ENCODE results near the gene AKAP13.

The AKAP13 gene

DNA sequence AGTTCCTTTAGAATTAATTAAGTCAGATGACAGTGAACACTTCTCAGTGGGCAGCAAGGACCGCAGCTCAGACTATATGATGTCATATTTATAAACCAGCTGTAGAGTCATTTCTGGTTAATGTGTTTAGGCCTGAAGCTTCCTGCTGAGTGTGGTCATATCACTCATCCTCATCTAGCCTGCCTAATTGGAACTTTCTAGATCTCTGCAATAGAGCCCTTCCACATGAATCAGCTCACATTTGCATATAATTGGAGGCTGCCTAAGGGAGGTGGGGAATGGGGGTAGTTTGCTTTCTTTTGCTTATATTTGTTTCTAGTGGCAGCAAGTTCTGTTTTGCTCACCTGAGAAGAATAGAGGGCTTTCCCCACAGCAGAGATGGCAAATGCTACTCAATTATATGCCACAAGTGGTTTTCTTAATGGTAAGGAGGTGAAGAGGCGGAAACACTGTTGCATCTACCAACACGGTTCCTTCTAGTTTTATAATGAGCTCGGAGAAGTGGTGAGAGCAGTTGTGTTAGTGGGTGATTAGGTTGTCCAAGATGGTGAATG, 266.2 kb downstream of the AKAP13 start:
- Histone ChIP-seq H3K27ac (ENCODE audit: extremely low read depth, low read depth, low read length) (no peak overlapping the region), H3K9me3 (ENCODE audit: control insufficient read depth, insufficient read depth, low read depth, low read length) (no peaks in the 10 kb centered on the region), H3K4me1 (ENCODE audit: control insufficient read depth, insufficient read depth, low read length) (peaks cover 6% of the 10 kb centered on the region), H3K36me3 (ENCODE audit: control insufficient read depth in 2 of 2, insufficient read depth in 1 of 2, low read length in 2 of 2) (peaks cover 9 to 14% of the 10 kb centered on the region in 2 experiments; a peak in 2 of 3 replicates), H3K4me3 (ENCODE audit: low read depth, low read length) (no peak overlapping the region)
- CTCF ChIA-PET: no interaction called here
- POLR2A ChIA-PET: no interaction called here
- TF ChIP-seq ZNF37A (tag by site-specific recombination; IDR thresholded peaks at IDR 0.05): no peak
- TF ChIP-seq ZFP3 (tag by site-specific recombination; IDR thresholded peaks at IDR 0.05; ENCODE audit: low read depth): no peak
- TF ChIP-seq, protein P1, sequence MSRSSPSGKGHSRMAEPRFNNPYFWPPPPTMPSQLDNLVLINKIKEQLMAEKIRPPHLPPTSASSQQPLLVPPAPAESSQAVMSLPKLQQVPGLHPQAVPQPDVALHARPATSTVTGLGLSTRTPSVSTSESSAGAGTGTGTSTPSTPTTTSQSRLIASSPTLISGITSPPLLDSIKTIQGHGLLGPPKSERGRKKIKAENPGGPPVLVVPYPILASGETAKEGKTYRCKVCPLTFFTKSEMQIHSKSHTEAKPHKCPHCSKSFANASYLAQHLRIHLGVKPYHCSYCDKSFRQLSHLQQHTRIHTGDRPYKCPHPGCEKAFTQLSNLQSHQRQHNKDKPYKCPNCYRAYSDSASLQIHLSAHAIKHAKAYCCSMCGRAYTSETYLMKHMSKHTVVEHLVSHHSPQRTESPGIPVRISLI (tag by site-specific recombination; IDR thresholded peaks at IDR 0.05): no peak
- TF ChIP-seq ZNF366 (tag by site-specific recombination; conservative IDR thresholded peaks at IDR 0.05): peak; percentile 72
- peak; percentile 71; the same call in 1 of the 2 replicates for TF ChIP-seq ZNF660 (tag by site-specific recombination; IDR thresholded peaks at IDR 0.05)
- TF ChIP-seq ZNF274 (IDR thresholded peaks at IDR 0.05; ENCODE audit: low read length): no peak
- no peak for TF ChIP-seq ZNF274 (tag by site-specific recombination; IDR thresholded peaks at IDR 0.05; ENCODE audit: borderline replicate concordance)
- no peak for TF ChIP-seq ZNF23 (tag by site-specific recombination; IDR thresholded peaks at IDR 0.05; ENCODE audit: borderline replicate concordance)
- peak; percentile 54; the same call in 1 of the 2 replicates for TF ChIP-seq ZIC2 (tag by site-specific recombination; IDR thresholded peaks at IDR 0.05)
- TF ChIP-seq ZFP37 (tag by site-specific recombination; IDR thresholded peaks at IDR 0.05): no peak
- peak; percentile 39; the same call in 1 of the 2 replicates for TF ChIP-seq ZNF133 (tag by site-specific recombination; IDR thresholded peaks at IDR 0.05)
- no peak for TF ChIP-seq ZNF404 (tag by site-specific recombination; IDR thresholded peaks at IDR 0.05)
- TF ChIP-seq ZNF521 (tag by site-specific recombination; IDR thresholded peaks at IDR 0.05): no peak
- TF ChIP-seq, protein P2, sequence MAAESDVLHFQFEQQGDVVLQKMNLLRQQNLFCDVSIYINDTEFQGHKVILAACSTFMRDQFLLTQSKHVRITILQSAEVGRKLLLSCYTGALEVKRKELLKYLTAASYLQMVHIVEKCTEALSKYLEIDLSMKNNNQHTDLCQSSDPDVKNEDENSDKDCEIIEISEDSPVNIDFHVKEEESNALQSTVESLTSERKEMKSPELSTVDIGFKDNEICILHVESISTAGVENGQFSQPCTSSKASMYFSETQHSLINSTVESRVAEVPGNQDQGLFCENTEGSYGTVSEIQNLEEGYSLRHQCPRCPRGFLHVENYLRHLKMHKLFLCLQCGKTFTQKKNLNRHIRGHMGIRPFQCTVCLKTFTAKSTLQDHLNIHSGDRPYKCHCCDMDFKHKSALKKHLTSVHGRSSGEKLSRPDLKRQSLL (tag by site-specific recombination; IDR thresholded peaks at IDR 0.05): no peak
- no peak for TF ChIP-seq ZNF132 (tag by site-specific recombination; IDR thresholded peaks at IDR 0.05; ENCODE audit: borderline replicate concordance)
- TF ChIP-seq, protein P3, sequence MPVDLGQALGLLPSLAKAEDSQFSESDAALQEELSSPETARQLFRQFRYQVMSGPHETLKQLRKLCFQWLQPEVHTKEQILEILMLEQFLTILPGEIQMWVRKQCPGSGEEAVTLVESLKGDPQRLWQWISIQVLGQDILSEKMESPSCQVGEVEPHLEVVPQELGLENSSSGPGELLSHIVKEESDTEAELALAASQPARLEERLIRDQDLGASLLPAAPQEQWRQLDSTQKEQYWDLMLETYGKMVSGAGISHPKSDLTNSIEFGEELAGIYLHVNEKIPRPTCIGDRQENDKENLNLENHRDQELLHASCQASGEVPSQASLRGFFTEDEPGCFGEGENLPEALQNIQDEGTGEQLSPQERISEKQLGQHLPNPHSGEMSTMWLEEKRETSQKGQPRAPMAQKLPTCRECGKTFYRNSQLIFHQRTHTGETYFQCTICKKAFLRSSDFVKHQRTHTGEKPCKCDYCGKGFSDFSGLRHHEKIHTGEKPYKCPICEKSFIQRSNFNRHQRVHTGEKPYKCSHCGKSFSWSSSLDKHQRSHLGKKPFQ (tag by site-specific recombination; IDR thresholded peaks at IDR 0.05): no peak
- TF ChIP-seq SETDB1 (IDR thresholded peaks at IDR 0.05; ENCODE audit: insufficient read length, low read length): no peak
- TF ChIP-seq, protein P4, sequence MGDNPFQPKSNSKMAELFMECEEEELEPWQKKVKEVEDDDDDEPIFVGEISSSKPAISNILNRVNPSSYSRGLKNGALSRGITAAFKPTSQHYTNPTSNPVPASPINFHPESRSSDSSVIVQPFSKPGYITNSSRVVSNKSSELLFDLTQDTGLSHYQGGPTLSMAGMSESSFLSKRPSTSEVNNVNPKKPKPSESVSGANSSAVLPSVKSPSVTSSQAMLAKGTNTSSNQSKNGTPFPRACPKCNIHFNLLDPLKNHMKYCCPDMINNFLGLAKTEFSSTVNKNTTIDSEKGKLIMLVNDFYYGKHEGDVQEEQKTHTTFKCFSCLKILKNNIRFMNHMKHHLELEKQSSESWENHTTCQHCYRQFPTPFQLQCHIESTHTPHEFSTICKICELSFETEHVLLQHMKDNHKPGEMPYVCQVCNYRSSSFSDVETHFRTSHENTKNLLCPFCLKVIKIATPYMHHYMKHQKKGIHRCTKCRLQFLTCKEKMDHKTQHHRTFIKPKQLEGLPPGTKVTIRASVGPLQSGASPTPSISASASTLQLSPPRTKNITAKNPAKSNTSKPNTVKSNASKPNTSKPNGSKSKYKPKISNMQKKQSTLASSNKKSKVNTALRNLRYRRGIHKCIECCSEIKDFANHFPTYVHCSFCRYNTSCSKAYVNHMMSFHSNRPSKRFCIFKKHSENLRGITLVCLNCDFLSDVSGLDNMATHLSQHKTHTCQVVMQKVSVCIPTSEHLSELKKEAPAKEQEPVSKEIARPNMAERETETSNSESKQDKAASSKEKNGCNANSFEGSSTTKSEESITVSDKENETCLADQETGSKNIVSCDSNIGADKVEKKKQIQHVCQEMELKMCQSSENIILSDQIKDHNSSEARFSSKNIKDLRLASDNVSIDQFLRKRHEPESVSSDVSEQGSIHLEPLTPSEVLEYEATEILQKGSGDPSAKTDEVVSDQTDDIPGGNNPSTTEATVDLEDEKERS (tag by site-specific recombination; IDR thresholded peaks at IDR 0.05): no peak
- TF ChIP-seq ZNF658 (tag by site-specific recombination; IDR thresholded peaks at IDR 0.05): no peak
- TF ChIP-seq ZBTB8A (tag by site-specific recombination; IDR thresholded peaks at IDR 0.05): no peak
- TF ChIP-seq, protein P5, sequence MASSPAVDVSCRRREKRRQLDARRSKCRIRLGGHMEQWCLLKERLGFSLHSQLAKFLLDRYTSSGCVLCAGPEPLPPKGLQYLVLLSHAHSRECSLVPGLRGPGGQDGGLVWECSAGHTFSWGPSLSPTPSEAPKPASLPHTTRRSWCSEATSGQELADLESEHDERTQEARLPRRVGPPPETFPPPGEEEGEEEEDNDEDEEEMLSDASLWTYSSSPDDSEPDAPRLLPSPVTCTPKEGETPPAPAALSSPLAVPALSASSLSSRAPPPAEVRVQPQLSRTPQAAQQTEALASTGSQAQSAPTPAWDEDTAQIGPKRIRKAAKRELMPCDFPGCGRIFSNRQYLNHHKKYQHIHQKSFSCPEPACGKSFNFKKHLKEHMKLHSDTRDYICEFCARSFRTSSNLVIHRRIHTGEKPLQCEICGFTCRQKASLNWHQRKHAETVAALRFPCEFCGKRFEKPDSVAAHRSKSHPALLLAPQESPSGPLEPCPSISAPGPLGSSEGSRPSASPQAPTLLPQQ (tag by site-specific recombination; IDR thresholded peaks at IDR 0.05): no peak
- no peak for TF ChIP-seq GFI1B (tag by site-specific recombination; IDR thresholded peaks at IDR 0.05)
- no peak for TF ChIP-seq ZNF776 (tag by site-specific recombination; IDR thresholded peaks at IDR 0.05; ENCODE audit: borderline replicate concordance)
- 0 out of 2 replicates have a peak, but pooled peaks have one; percentile 74 for TF ChIP-seq ZEB2 (tag by site-specific recombination; IDR thresholded peaks at IDR 0.05)
- no peak for TF ChIP-seq ZNF610 (tag by site-specific recombination; IDR thresholded peaks at IDR 0.05; ENCODE audit: borderline replicate concordance)
- no peak for TF ChIP-seq ZNF169 (tag by site-specific recombination; IDR thresholded peaks at IDR 0.05)
- TF ChIP-seq ZNF629 (tag by site-specific recombination; IDR thresholded peaks at IDR 0.05): peak; percentile 90
- no peak for TF ChIP-seq ZSCAN30 (tag by site-specific recombination; IDR thresholded peaks at IDR 0.05)
- TF ChIP-seq, protein P6, sequence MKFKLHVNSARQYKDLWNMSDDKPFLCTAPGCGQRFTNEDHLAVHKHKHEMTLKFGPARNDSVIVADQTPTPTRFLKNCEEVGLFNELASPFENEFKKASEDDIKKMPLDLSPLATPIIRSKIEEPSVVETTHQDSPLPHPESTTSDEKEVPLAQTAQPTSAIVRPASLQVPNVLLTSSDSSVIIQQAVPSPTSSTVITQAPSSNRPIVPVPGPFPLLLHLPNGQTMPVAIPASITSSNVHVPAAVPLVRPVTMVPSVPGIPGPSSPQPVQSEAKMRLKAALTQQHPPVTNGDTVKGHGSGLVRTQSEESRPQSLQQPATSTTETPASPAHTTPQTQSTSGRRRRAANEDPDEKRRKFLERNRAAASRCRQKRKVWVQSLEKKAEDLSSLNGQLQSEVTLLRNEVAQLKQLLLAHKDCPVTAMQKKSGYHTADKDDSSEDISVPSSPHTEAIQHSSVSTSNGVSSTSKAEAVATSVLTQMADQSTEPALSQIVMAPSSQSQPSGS (tag by site-specific recombination; IDR thresholded peaks at IDR 0.05; ENCODE audit: low read depth): peak; percentile 93
- TF ChIP-seq BCL11B (tag by site-specific recombination; IDR thresholded peaks at IDR 0.05; ENCODE audit: low read depth): no peak

Data from HEK293 (cell line).